SK-N-SH (cell line): ENCODE measurements around the gene IRAK4. TPM values are rescaled to one million over a fixed set of nuclear protein-coding genes. Genes with fewer than 3 reads are reported as not detected.

Experiments used
- CTCF ChIA-PET: fragments of 300-600, 350-600 bp; formaldehyde crosslinking; extraction: SDS; loops from one replicate; lab custom pipeline; 2021; lab: Yijun Ruan, JAX
- POLR2A ChIA-PET: fragments of 350-600 bp; sonication (Branson Sonifier 250); formaldehyde crosslinking; extraction: SDS; loops from one replicate; lab custom pipeline; 2020; ENCODE audit warnings: antibody characterized with exemption, inconsistent platforms; lab: Yijun Ruan, JAX
- DNase-seq: peaks from one replicate; pipeline ENCODE4 v3.0.0; 2012
- H2AFZ ChIP-seq: fragments of 200-600 bp; sonication (generic); 2 replicates; pipeline ENCODE4 v1.8.1; 2016; ENCODE audit warnings: antibody characterized with exemption, mild to moderate bottlenecking, low read depth
- H3F3A ChIP-seq: fragments of 200-600 bp; sonication (generic); replicated peaks from 2 replicates; pipeline ENCODE3; 2016; ENCODE audit warnings: antibody characterized with exemption, mild to moderate bottlenecking; ENCODE audit not compliant: insufficient read depth
- H3K27ac ChIP-seq, 2 experiments: fragments of 200-500 bp in 1 of 2; fragments of 200-600 bp in 1 of 2; sonication (Bioruptor generic) in 1 of 2; sonication (generic), shearing (Covaris generic) in 1 of 2; 2 replicates each; pipeline versions ENCODE4 v1.5.1 to v1.6.1; 2014 to 2016; ENCODE audit warnings: low read depth in 2 of 2, inconsistent platforms in 1 of 2, low read length in 1 of 2, mild to moderate bottlenecking in 1 of 2, mixed read lengths in 1 of 2
- H3K27me3 ChIP-seq: fragments of 200-600 bp; sonication (generic), shearing (Covaris generic); 2 replicates; pipeline ENCODE4 v1.6.1; 2016; ENCODE audit warnings: mixed run types; ENCODE audit not compliant: insufficient read depth
- H3K36me3 ChIP-seq, 2 experiments: fragments of 200-500 bp in 1 of 2; fragments of 200-600 bp in 1 of 2; sonication (Bioruptor generic) in 1 of 2; sonication (generic) in 1 of 2; replicated peaks in 1 of 2; 2 replicates each; pipeline versions ENCODE3 to v1.5.1; 2014 to 2016; ENCODE audit warnings: low read length in 1 of 2, mild to moderate bottlenecking in 1 of 2; ENCODE audit not compliant: insufficient read depth in 2 of 2, control insufficient read depth in 1 of 2
- H3K4me1 ChIP-seq, 2 experiments: fragments of 200-500 bp in 1 of 2; fragments of 200-600 bp in 1 of 2; sonication (Bioruptor generic) in 1 of 2; sonication (generic), shearing (Covaris generic) in 1 of 2; 2 replicates each; pipeline versions ENCODE4 v1.5.1 to v1.6.1; 2014 to 2016; ENCODE audit warnings: low read depth in 1 of 2, low read length in 1 of 2, mixed run types in 1 of 2; ENCODE audit not compliant: insufficient read depth in 2 of 2, control insufficient read depth in 1 of 2
- H3K4me2 ChIP-seq: fragments of 200-600 bp; sonication (generic), shearing (Covaris generic); 2 replicates; pipeline ENCODE4 v1.6.1; 2017; ENCODE audit warnings: mixed run types
- H3K4me3 ChIP-seq, 2 experiments: fragments of 200-500 bp in 1 of 2; fragments of 200-600 bp in 1 of 2; sonication (Bioruptor generic) in 1 of 2; sonication (generic), shearing (Covaris generic) in 1 of 2; 2 replicates each; pipeline versions ENCODE4 v1.5.1 to v1.8.1; 2014 to 2016; ENCODE audit warnings: low read depth in 2 of 2, inconsistent platforms in 1 of 2, low read length in 1 of 2, mild to moderate bottlenecking in 1 of 2, mixed read lengths in 1 of 2, moderate library complexity in 1 of 2
- H3K79me2 ChIP-seq: fragments of 200-600 bp; sonication (generic); 2 replicates; pipeline ENCODE4 v1.8.1; 2017; ENCODE audit warnings: mild to moderate bottlenecking; ENCODE audit not compliant: insufficient read depth
- H3K9ac ChIP-seq: fragments of 200-600 bp; sonication (generic); 2 replicates; pipeline ENCODE4 v1.6.1; 2017; ENCODE audit warnings: mixed run types
- H3K9me2 ChIP-seq: fragments of 200-600 bp; sonication (generic); 2 replicates; pipeline ENCODE4 v1.6.1; 2017; ENCODE audit warnings: mixed run types
- H3K9me3 ChIP-seq: fragments of 200-600 bp; sonication (generic); 2 replicates; pipeline ENCODE4 v1.6.1; 2017; ENCODE audit warnings: mixed run types, mild to moderate bottlenecking, moderate library complexity
- H4K20me1 ChIP-seq: fragments of 200-600 bp; sonication (generic); 2 replicates; pipeline ENCODE4 v1.6.1; 2017; ENCODE audit warnings: mild to moderate bottlenecking, mixed run types; ENCODE audit not compliant: insufficient read depth
- CHD2 ChIP-seq: fragments of 150-350 bp; IDR thresholded peaks from 2 replicates; pipeline ENCODE4 v1.6.1; 2018; ENCODE audit warnings: low read length; ENCODE audit not compliant: partially characterized antibody
- EZH2phosphoT487 ChIP-seq: fragments of 200-600 bp; sonication (generic); IDR thresholded peaks from 2 replicates; pipeline ENCODE4 v1.6.1; 2017; ENCODE audit warnings: low read depth, mixed run types, mild to moderate bottlenecking, antibody characterized with exemption, moderate library complexity, borderline replicate concordance
- FOSL2 ChIP-seq: IDR thresholded peaks from 2 replicates; pipeline ENCODE4 v1.4.0; 2012; ENCODE audit warnings: low read depth, mild to moderate bottlenecking, moderate library complexity, borderline replicate concordance
- FOXJ3 ChIP-seq: sonication (generic); formaldehyde crosslinking; IDR thresholded peaks from 2 replicates; pipeline ENCODE4 v1.5.1; 2020; ENCODE audit warnings: mild to moderate bottlenecking, missing genetic modification reagents
- FOXM1 ChIP-seq: IDR thresholded peaks from 2 replicates; pipeline ENCODE4 v1.4.0; 2012; ENCODE audit warnings: low read depth, mild to moderate bottlenecking
- GATA2 ChIP-seq: sonication (generic); formaldehyde crosslinking; IDR thresholded peaks from 2 replicates; pipeline ENCODE4 v1.5.0; 2020; ENCODE audit warnings: mild to moderate bottlenecking, missing genetic modification reagents
- IRF3 ChIP-seq: fragments of 150-350 bp; IDR thresholded peaks from 2 replicates; pipeline ENCODE4 v1.6.1; 2016; ENCODE audit warnings: mild to moderate bottlenecking, low read depth, low read length
- JUND ChIP-seq: IDR thresholded peaks from 2 replicates; pipeline ENCODE4 v1.4.0; 2012
- MEF2A ChIP-seq: IDR thresholded peaks from 2 replicates; pipeline ENCODE4 v1.4.0; 2012; ENCODE audit warnings: low read depth, borderline replicate concordance
- MXI1 ChIP-seq: IDR thresholded peaks from 2 replicates; pipeline ENCODE4 v1.6.1; 2012; ENCODE audit warnings: mild to moderate bottlenecking, low read depth, low read length, improper control_type of control experiment
- NRF1 ChIP-seq: IDR thresholded peaks from 2 replicates; pipeline ENCODE4 v1.6.1; 2012; ENCODE audit warnings: low read depth, mild to moderate bottlenecking, low read length
- PBX3 ChIP-seq: IDR thresholded peaks from 2 replicates; pipeline ENCODE4; 2012
- POLR2AphosphoS5 ChIP-seq: IDR thresholded peaks from 2 replicates; pipeline ENCODE4 v1.6.1; 2012; ENCODE audit warnings: low read depth, low read length
- RXRA ChIP-seq: IDR thresholded peaks from 2 replicates; pipeline ENCODE4 v1.4.0; 2012; ENCODE audit warnings: low read depth, mild to moderate bottlenecking, borderline replicate concordance
- TCF12 ChIP-seq: IDR thresholded peaks from 2 replicates; pipeline ENCODE4 v1.4.0; 2012
- TEAD4 ChIP-seq: IDR thresholded peaks from 2 replicates; pipeline ENCODE4 v1.4.0; 2012; ENCODE audit warnings: mild to moderate bottlenecking, borderline replicate concordance; ENCODE audit not compliant: insufficient read depth
- USF2 ChIP-seq: fragments of 150-350 bp; IDR thresholded peaks from 2 replicates; pipeline ENCODE4 v1.6.1; 2017; ENCODE audit warnings: antibody characterized with exemption, low read length, low read depth, borderline replicate concordance
- WGBS: methylation state at CpG from one replicate; pipeline ENCODE4 v1.1.6; 2017; ENCODE audit warnings: low lambda C conversion rate; 5-methylcytosine and 5-hydroxymethylcytosine counted together
- polyA plus RNA-seq, 3 experiments: library from polyadenylated mRNA; depleted of rRNA; stranded (reverse); fragments of >200 nt; gene quantifications; 2 replicates each; pipeline ENCODE4 v1.2.3, GENCODE V29; 2012

IRAK4 gene
- polyA plus RNA-seq, 1 of the 3 experiments (the other 2 are of a cell fraction), result 5.1 TPM

GRCh38 chr12:43826681-43827080 lies 67.9 kb downstream of the IRAK4 start:
- Histone ChIP-seq H3K9me2 (no peaks in the 10 kb centered on the region), H3K27me3 (no peaks in the 10 kb centered on the region), H3K27ac (no peak overlapping the region), H3K4me1 (no peaks in the 10 kb centered on the region), H3K79me2 (no peaks in the 10 kb centered on the region), H3F3A (no peaks in the 10 kb centered on the region), H3K9me3 (no peaks in the 10 kb centered on the region), H3K4me2 (no peak overlapping the region), H3K9ac (no peak overlapping the region), H3K36me3 (no peaks in the 10 kb centered on the region), H4K20me1 (no peaks in the 10 kb centered on the region), H2AFZ (no peak overlapping the region), H3K4me3 (no peak overlapping the region)
- ChIA-PET POLR2A (no interaction called here), CTCF (no interaction called here)
- WGBS, result 59% methylated on average over 3 of the region's 3 CpGs
- no peak for DNase-seq
- no peak for TF ChIP-seq CHD2
- TF ChIP-seq IRF3, result no peak
- no peak for TF ChIP-seq FOSL2
- no peak for TF ChIP-seq FOXJ3 (CRISPR knock-in tag)
- no peak for TF ChIP-seq FOXM1
- no peak for TF ChIP-seq GATA2
- TF ChIP-seq MXI1, result no peak
- TF ChIP-seq POLR2AphosphoS5, result no peak
- no peak for TF ChIP-seq JUND
- TF ChIP-seq EZH2phosphoT487, result no peak
- no peak for TF ChIP-seq RXRA
- TF ChIP-seq TEAD4, result no peak
- TF ChIP-seq NRF1, result no peak

- ChIA-PET POLR2A (interaction anchor here (1.6 kb wide), 1 partner anchor 21 kb away, joined by 4 read pairs; the partner anchor contains the start of gene TWF1), CTCF (interaction anchor here (2.7 kb wide), 1 partner anchor 10 kb away, joined by 8 read pairs; no protein-coding TSS in a partner anchor)
- Histone ChIP-seq H3K79me2 (no peaks in the 10 kb centered on the region), H3K4me1 (no peaks in the 10 kb centered on the region), H3K36me3 (no peaks in the 10 kb centered on the region), H3K9ac (no peak overlapping the region), H3K27me3 (no peaks in the 10 kb centered on the region), H3K4me3 (no peak overlapping the region), H4K20me1 (no peaks in the 10 kb centered on the region), H3F3A (no peaks in the 10 kb centered on the region), H3K9me3 (no peaks in the 10 kb centered on the region), H3K4me2 (no peak overlapping the region), H2AFZ (no peak overlapping the region), H3K27ac (no peak overlapping the region), H3K9me2 (no peaks in the 10 kb centered on the region)
- no peak for DNase-seq
- WGBS, result 30% methylated on average over 1 of the region's 1 CpG
- no peak for TF ChIP-seq FOXJ3 (CRISPR knock-in tag)
- TF ChIP-seq MEF2A, result no peak
- no peak for TF ChIP-seq PBX3
- no peak for TF ChIP-seq IRF3
- TF ChIP-seq TCF12, result no peak
- TF ChIP-seq USF2, result no peak
- no peak for TF ChIP-seq JUND
Measured at GRCh38 chr12:43827093-43827492, 68.3 kb downstream of the IRAK4 start.
